Neural progenitor cell (in vitro differentiated cells): ENCODE results near the gene CRTC1. TPM values are rescaled to one million over a fixed set of nuclear protein-coding genes. Genes with fewer than 3 reads are reported as not detected.
A peak's percentile ranks its signal among the peaks of the same experiment; 100 is the strongest.

Source experiments
- DNase-seq: peaks from one replicate; pipeline ENCODE4 v3.0.0-alpha.2; 2016; ENCODE audit warnings: low spot score
- H2AFZ ChIP-seq: fragments of 200-600 bp; sonication (generic); replicated peaks from 2 replicates; pipeline ENCODE4 v1.6.1; 2016; ENCODE audit warnings: antibody characterized with exemption
- H3F3A ChIP-seq: fragments of 200-600 bp; sonication (generic); 2 replicates; pipeline ENCODE4 v1.6.1; 2016; ENCODE audit warnings: antibody characterized with exemption, low read depth
- H3K27ac ChIP-seq: fragments of 200-600 bp; sonication (generic); 2 replicates; pipeline ENCODE4 v1.5.1; 2016; ENCODE audit warnings: mild to moderate bottlenecking
- H3K27me3 ChIP-seq: fragments of 200-600 bp; sonication (generic); 2 replicates; pipeline ENCODE4 v1.6.1; 2016; ENCODE audit warnings: mild to moderate bottlenecking, moderate library complexity
- H3K36me3 ChIP-seq: fragments of 200-600 bp; sonication (generic); 2 replicates; pipeline ENCODE4 v1.5.1; 2016
- H3K4me1 ChIP-seq: fragments of 200-600 bp; sonication (generic); 2 replicates; pipeline ENCODE4 v1.6.1; 2016; ENCODE audit warnings: mixed run types
- H3K4me2 ChIP-seq: fragments of 200-600 bp; sonication (generic); 2 replicates; pipeline ENCODE4 v1.6.1; 2016
- H3K4me3 ChIP-seq: fragments of 200-600 bp; sonication (generic); 2 replicates; pipeline ENCODE4 v1.5.1; 2016
- H3K79me2 ChIP-seq: fragments of 200-600 bp; sonication (generic); 2 replicates; pipeline ENCODE4 v1.6.1; 2016; ENCODE audit warnings: low read depth
- H3K9ac ChIP-seq: fragments of 200-600 bp; sonication (generic); 2 replicates; pipeline ENCODE4 v1.6.1; 2016
- H3K9me3 ChIP-seq: fragments of 200-600 bp; sonication (generic); 2 replicates; pipeline ENCODE4 v1.5.1; 2016; ENCODE audit warnings: low read depth
- H4K20me1 ChIP-seq: fragments of 200-600 bp; sonication (generic); 2 replicates; pipeline ENCODE4 v1.6.1; 2016; ENCODE audit warnings: low read depth
- H3K27ac Mint-ChIP-seq: 3 replicates; pipeline ENCODE4 v1.8.0; 2021; ENCODE audit warnings: mixed read lengths
- H3K27me3 Mint-ChIP-seq: 2 replicates; pipeline ENCODE4 v1.8.0; 2022; ENCODE audit warnings: low read depth, mild to moderate bottlenecking, inconsistent platforms, moderate library complexity, mixed read lengths; ENCODE audit not compliant: insufficient read depth
- H3K36me3 Mint-ChIP-seq: 3 replicates; pipeline ENCODE4 v1.8.0; 2021; ENCODE audit warnings: mixed read lengths
- H3K4me1 Mint-ChIP-seq: 3 replicates; pipeline ENCODE4 v1.8.0; 2021; ENCODE audit warnings: mixed read lengths
- H3K4me3 Mint-ChIP-seq: 3 replicates; pipeline ENCODE4 v1.8.0; 2021; ENCODE audit warnings: mild to moderate bottlenecking, moderate library complexity, mixed read lengths
- H3K9me3 Mint-ChIP-seq: 3 replicates; pipeline ENCODE4 v1.8.0; 2020; ENCODE audit warnings: mixed read lengths
- EZH2 ChIP-seq: fragments of 200-600 bp; sonication (generic); IDR thresholded peaks from 2 replicates; pipeline ENCODE4 v1.6.1; 2017; ENCODE audit warnings: antibody characterized with exemption, mild to moderate bottlenecking, moderate library complexity
- EZH2phosphoT487 ChIP-seq: fragments of 200-600 bp; sonication (generic); IDR thresholded peaks from 2 replicates; pipeline ENCODE4 v1.6.1; 2017; ENCODE audit warnings: antibody characterized with exemption
- total RNA-seq: library from RNA; depleted of rRNA; stranded (reverse); fragments of >200 nt; gene quantifications from 2 replicates; pipeline ENCODE4 v1.2.3, GENCODE V29; 2015; ENCODE audit warnings: low replicate concordance
- TF ChIP-seq, protein P1 (sequence below): fragments of 200-600 bp; sonication (generic); IDR thresholded peaks from 2 replicates; pipeline ENCODE4 v1.5.1; 2017; ENCODE audit warnings: antibody characterized with exemption, mild to moderate bottlenecking

CRTC1 gene
- total RNA-seq, 1 donor from 2014 or later = 2.4 TPM

DNA sequence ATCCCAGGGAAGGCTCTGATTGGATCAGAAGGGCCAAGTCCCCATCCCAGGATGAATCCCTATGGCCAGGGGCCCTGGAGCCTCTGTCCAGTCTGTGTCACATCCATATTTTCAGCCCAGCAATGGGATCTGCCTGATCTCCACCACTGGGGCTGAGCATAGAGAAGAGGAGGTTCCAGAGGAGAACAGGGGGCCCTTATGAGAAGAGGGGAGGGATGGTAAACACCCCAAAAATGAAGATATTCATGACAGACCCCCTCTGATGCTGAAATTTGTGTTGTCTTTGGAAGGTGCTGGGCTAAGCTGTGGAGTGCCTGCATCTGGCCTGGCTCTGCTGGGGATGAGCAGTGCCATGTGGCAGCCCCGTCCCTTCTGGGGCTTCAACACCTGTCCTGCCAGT lies 32.2 kb upstream of the CRTC1 start:
- H3F3A ChIP-seq = no peaks in the 10 kb centered on the region
- H3K27ac ChIP-seq = no peak overlapping the region
- no peak for DNase-seq
- H4K20me1 ChIP-seq = peaks cover 74% of the 10 kb centered on the region
- H3K27me3 ChIP-seq = no peaks in the 10 kb centered on the region
- H3K4me2 ChIP-seq = no peak overlapping the region
- Mint-ChIP-seq H3K9me3 (no peaks in the 10 kb centered on the region), H3K4me3 (peak overlapping the region; percentile 50), H3K36me3 (peaks cover 5% of the 10 kb centered on the region), H3K27ac (peak overlapping the region; percentile 33), H3K27me3 (peaks cover 12% of the 10 kb centered on the region), H3K4me1 (peaks cover 61% of the 10 kb centered on the region)
- no peaks in the 10 kb centered on the region for H3K79me2 ChIP-seq
- H3K36me3 ChIP-seq = no peaks in the 10 kb centered on the region
- no peak overlapping the region for H3K9ac ChIP-seq
- no peak overlapping the region for H3K4me3 ChIP-seq
- peaks cover 9% of the 10 kb centered on the region for H3K4me1 ChIP-seq
- TF ChIP-seq EZH2 (no peak), EZH2phosphoT487 (no peak)
- TF ChIP-seq, protein P1, sequence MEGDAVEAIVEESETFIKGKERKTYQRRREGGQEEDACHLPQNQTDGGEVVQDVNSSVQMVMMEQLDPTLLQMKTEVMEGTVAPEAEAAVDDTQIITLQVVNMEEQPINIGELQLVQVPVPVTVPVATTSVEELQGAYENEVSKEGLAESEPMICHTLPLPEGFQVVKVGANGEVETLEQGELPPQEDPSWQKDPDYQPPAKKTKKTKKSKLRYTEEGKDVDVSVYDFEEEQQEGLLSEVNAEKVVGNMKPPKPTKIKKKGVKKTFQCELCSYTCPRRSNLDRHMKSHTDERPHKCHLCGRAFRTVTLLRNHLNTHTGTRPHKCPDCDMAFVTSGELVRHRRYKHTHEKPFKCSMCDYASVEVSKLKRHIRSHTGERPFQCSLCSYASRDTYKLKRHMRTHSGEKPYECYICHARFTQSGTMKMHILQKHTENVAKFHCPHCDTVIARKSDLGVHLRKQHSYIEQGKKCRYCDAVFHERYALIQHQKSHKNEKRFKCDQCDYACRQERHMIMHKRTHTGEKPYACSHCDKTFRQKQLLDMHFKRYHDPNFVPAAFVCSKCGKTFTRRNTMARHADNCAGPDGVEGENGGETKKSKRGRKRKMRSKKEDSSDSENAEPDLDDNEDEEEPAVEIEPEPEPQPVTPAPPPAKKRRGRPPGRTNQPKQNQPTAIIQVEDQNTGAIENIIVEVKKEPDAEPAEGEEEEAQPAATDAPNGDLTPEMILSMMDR = no peak
- H2AFZ ChIP-seq = no peak overlapping the region
- no peaks in the 10 kb centered on the region for H3K9me3 ChIP-seq

DNA sequence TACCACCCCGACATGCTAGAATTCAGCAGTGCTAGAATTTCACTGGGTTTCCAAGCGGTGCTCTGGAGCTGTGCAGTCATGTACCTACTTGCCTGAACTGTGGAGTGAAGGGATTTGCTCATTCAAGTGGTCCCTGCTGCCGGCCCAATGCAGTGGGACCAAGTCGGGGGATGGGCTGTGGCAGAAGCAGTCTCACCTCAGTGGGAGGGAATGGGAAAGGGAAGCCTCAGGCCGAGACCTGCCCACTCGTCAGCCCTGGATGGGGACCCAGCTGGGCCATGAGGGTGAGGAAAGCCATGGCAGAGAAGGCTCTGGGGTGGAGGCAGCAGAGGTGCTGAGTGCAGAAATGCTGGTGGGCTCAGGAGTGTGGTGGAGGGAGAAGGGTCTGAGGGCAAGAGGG lies 31.7 kb upstream of the CRTC1 start:
- Histone ChIP-seq H3K27ac (no peak overlapping the region), H2AFZ (no peak overlapping the region), H3F3A (no peaks in the 10 kb centered on the region), H3K27me3 (no peaks in the 10 kb centered on the region), H3K9ac (no peak overlapping the region), H3K79me2 (no peaks in the 10 kb centered on the region), H3K4me2 (no peak overlapping the region), H3K4me3 (no peak overlapping the region), H3K4me1 (peaks cover 9% of the 10 kb centered on the region), H4K20me1 (peaks cover 73% of the 10 kb centered on the region), H3K9me3 (no peaks in the 10 kb centered on the region), H3K36me3 (no peaks in the 10 kb centered on the region)
- no peak for TF ChIP-seq EZH2phosphoT487
- Mint-ChIP-seq H3K36me3 (peaks cover 5% of the 10 kb centered on the region), H3K27me3 (peaks cover 12% of the 10 kb centered on the region), H3K27ac (peak overlapping the region; percentile 33), H3K4me1 (peaks cover 60% of the 10 kb centered on the region), H3K9me3 (no peaks in the 10 kb centered on the region), H3K4me3 (peak overlapping the region; percentile 50)
- DNase-seq = no peak

DNA sequence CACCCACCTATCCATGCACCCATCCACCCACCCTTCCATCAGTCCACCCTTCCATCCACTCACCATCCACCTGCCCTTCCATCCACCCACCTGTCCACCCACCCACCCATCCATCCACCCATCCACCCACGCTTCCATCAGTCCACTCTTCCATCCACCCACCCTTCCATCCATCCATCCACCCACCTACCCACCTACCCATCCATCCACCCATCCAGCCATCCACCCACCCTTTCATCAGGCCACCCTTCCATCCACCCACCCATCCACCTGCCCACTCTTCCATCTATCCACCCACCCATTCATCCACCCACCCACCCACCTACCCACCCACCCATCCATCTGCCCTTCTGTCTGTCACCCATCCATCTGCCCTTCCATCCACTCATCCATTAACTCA lies 29.6 kb upstream of the CRTC1 start:
- H3K36me3 ChIP-seq = no peaks in the 10 kb centered on the region
- no peak overlapping the region for H3K4me2 ChIP-seq
- peaks cover 63% of the 10 kb centered on the region for H3K4me1 Mint-ChIP-seq
- H3K4me3 ChIP-seq = no peak overlapping the region
- H3K9ac ChIP-seq = no peak overlapping the region
- no peaks in the 10 kb centered on the region for H3K27me3 ChIP-seq
- H3K9me3 ChIP-seq = no peaks in the 10 kb centered on the region
- H3K9me3 Mint-ChIP-seq = no peaks in the 10 kb centered on the region
- no peaks in the 10 kb centered on the region for H3K79me2 ChIP-seq
- no peak overlapping the region for H3K27ac Mint-ChIP-seq
- H3K4me1 ChIP-seq = peaks cover 18% of the 10 kb centered on the region
- no peaks in the 10 kb centered on the region for H3F3A ChIP-seq
- H2AFZ ChIP-seq = no peak overlapping the region
- no peak for DNase-seq
- H3K27ac ChIP-seq = no peak overlapping the region
- H3K4me3 Mint-ChIP-seq = no peak overlapping the region
- H3K27me3 Mint-ChIP-seq = peaks cover 7% of the 10 kb centered on the region
- TF ChIP-seq, protein P1 = no peak
- no peak for TF ChIP-seq EZH2phosphoT487
- no peak for TF ChIP-seq EZH2
- peaks cover 74% of the 10 kb centered on the region for H4K20me1 ChIP-seq
- H3K36me3 Mint-ChIP-seq = peaks cover 4% of the 10 kb centered on the region

DNA sequence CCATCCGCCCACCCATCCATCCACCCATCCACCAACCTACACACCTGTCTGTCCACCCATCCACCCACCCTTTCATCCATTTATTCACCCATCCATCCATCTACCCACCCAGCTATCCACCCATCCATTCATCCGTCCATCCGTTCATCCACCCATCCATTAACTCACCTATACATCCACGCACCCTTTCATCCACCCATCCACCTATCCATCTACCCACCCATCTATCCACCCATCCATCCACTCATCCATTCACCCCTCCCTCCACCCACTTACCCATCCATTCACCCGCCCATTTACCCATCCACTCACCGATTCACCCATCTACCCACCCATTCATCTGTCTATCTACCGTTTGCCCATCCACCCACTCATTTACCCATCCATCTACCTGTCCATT lies 29.0 kb upstream of the CRTC1 start:
- Mint-ChIP-seq H3K4me3 (no peak overlapping the region), H3K4me1 (peaks cover 63% of the 10 kb centered on the region), H3K36me3 (peaks cover 4% of the 10 kb centered on the region), H3K9me3 (no peaks in the 10 kb centered on the region), H3K27me3 (peaks cover 7% of the 10 kb centered on the region), H3K27ac (peak overlapping the region; percentile 8)
- H3K4me3 ChIP-seq = no peak overlapping the region
- no peaks in the 10 kb centered on the region for H3K27me3 ChIP-seq
- H3K79me2 ChIP-seq = no peaks in the 10 kb centered on the region
- no peak overlapping the region for H3K9ac ChIP-seq
- H3K4me2 ChIP-seq = no peak overlapping the region
- no peaks in the 10 kb centered on the region for H3F3A ChIP-seq
- H4K20me1 ChIP-seq = peaks cover 74% of the 10 kb centered on the region
- no peak for DNase-seq
- H3K9me3 ChIP-seq = no peaks in the 10 kb centered on the region
- no peaks in the 10 kb centered on the region for H3K36me3 ChIP-seq
- no peak overlapping the region for H3K27ac ChIP-seq
- TF ChIP-seq, protein P1 = no peak
- TF ChIP-seq EZH2 = no peak
- TF ChIP-seq EZH2phosphoT487 = no peak
- H3K4me1 ChIP-seq = peaks cover 18% of the 10 kb centered on the region
- H2AFZ ChIP-seq = no peak overlapping the region
